Measurements from ENCODE around the gene UQCR11. TPM values are rescaled to one million over a fixed set of nuclear protein-coding genes. Genes with fewer than 3 reads are reported as not detected.

Gene UQCR11
- total and polyA plus RNA-seq, 2 of the 4 experiments (the other 2 are of a cell fraction): 29.2 to 177 TPM

DNA sequence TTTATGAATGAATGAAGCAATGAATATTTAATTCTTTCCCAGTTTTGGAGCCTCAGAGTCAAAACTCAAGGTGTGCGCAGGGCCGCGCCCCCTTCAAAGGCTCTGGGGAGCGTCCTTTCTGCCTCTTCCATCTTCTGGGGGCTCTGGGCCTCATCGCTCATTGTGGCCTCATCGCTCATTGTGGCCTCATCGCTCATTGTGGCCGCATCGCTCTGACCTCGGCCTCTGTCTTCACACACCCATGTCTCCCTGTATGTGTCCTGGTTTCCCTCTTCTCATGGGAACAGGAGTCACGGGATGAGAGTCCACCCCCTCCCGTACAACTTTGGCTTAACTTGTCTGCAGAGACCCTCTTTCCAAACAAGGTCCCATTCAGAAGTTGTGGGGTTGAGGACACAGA is 33.9 kb downstream of the UQCR11 start:
- no peak overlapping the region for H3K9ac ChIP-seq (ENCODE audit: low read depth, low read length)
- BruUV-seq (replicated peaks): no TSS peak
- H3K4me3 ChIP-seq (ENCODE audit: insufficient read depth, low read depth, low read length): no peak overlapping the region
- no peaks in the 10 kb centered on the region for H3K9me3 ChIP-seq (ENCODE audit: control insufficient read depth, insufficient read depth, low read length)
- H4K8ac ChIP-seq (ENCODE audit: low read depth in 2 of 2, low read length in 2 of 2): no peak overlapping the region
- H3K4ac ChIP-seq (ENCODE audit: low read depth, low read length): no peak overlapping the region
- H3K56ac ChIP-seq (ENCODE audit: extremely low read depth, insufficient read depth, low read length): no peak overlapping the region
- ATAC-seq (ENCODE audit: low read depth) (no peak), DNase-seq (no peak)
- no peak overlapping the region for H2BK5ac ChIP-seq (ENCODE audit: low read depth, low read length, poor library complexity, severe bottlenecking)
- H3K4me2 ChIP-seq (ENCODE audit: low read depth, low read length): no peak overlapping the region
- no peak overlapping the region for H2BK120ac ChIP-seq (ENCODE audit: low read depth, low read length)
- TF ChIP-seq SMC3 (IDR thresholded peaks at IDR 0.05; ENCODE audit: low read depth, low read length): no peak
- no peak for TF ChIP-seq CHD1 (IDR thresholded peaks at IDR 0.05; ENCODE audit: low read depth, low read length)
- TF ChIP-seq, protein P1, sequence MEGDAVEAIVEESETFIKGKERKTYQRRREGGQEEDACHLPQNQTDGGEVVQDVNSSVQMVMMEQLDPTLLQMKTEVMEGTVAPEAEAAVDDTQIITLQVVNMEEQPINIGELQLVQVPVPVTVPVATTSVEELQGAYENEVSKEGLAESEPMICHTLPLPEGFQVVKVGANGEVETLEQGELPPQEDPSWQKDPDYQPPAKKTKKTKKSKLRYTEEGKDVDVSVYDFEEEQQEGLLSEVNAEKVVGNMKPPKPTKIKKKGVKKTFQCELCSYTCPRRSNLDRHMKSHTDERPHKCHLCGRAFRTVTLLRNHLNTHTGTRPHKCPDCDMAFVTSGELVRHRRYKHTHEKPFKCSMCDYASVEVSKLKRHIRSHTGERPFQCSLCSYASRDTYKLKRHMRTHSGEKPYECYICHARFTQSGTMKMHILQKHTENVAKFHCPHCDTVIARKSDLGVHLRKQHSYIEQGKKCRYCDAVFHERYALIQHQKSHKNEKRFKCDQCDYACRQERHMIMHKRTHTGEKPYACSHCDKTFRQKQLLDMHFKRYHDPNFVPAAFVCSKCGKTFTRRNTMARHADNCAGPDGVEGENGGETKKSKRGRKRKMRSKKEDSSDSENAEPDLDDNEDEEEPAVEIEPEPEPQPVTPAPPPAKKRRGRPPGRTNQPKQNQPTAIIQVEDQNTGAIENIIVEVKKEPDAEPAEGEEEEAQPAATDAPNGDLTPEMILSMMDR (conservative IDR thresholded peaks at IDR 0.05; ENCODE audit: low read depth, low read length): no peak
- no peak for TF ChIP-seq RAD21 (IDR thresholded peaks at IDR 0.05; ENCODE audit: low read length)
- TF ChIP-seq BHLHE40 (IDR thresholded peaks at IDR 0.05; ENCODE audit: low read depth, low read length): no peak
- no peak for TF ChIP-seq MAZ (IDR thresholded peaks at IDR 0.05; ENCODE audit: borderline replicate concordance, low read depth, low read length)
- no peak for TF ChIP-seq MAFK (IDR thresholded peaks at IDR 0.05; ENCODE audit: low read depth, low read length)
- H2AFZ ChIP-seq (replicated peaks; ENCODE audit: low read length, poor library complexity): peak overlapping the region; percentile 21
- no peaks in the 10 kb centered on the region; a peak in 1 of 4 replicates for H3K79me1 ChIP-seq (ENCODE audit: low read depth in 1 of 2, low read length in 2 of 2)
- peaks cover 10% of the 10 kb centered on the region for H4K20me1 ChIP-seq (ENCODE audit: insufficient read depth, low read length)
- peaks cover 3% of the 10 kb centered on the region; the same call in 1 of the 2 replicates for H3K36me3 ChIP-seq (ENCODE audit: control insufficient read depth, insufficient read depth, low read length)
- H3K9me1 ChIP-seq (ENCODE audit: insufficient read depth, low read length): no peaks in the 10 kb centered on the region
- H3K4me1 ChIP-seq (ENCODE audit: control insufficient read depth, insufficient read depth, low read length): peaks cover 2% of the 10 kb centered on the region; the same call in 1 of the 2 replicates
- no peak overlapping the region for H2BK20ac ChIP-seq (ENCODE audit: low read depth, low read length)
- H2AK5ac ChIP-seq (ENCODE audit: low read depth, low read length): no peak overlapping the region
- no peak overlapping the region for H4K5ac ChIP-seq (ENCODE audit: low read depth, low read length)
- no peak overlapping the region for H3K27ac ChIP-seq (ENCODE audit: insufficient read depth, low read length)
- in situ Hi-C loops (cut with MboI; ENCODE audit: low sequenced_read_pairs): no loop called here
- WGBS, 2 experiments (ENCODE audit: extremely low coverage in 2 of 2, insufficient read length in 1 of 2): 100% methylated on average over 5 of the region's 12 CpGs; no CpG with 5 or more reads in 1 of the 2 experiments
- H2BK15ac ChIP-seq (ENCODE audit: low read depth, low read length): no peak overlapping the region
- no peaks in the 10 kb centered on the region; the same call in 1 of the 2 replicates for H3K27me3 ChIP-seq (ENCODE audit: control insufficient read depth, insufficient read depth, low read length)
- dilution Hi-C loops (cut with HindIII; ENCODE audit: low sequenced_read_pairs, unreplicated experiment): no loop called here
- CTCF ChIA-PET: no interaction called here
- no peak overlapping the region for H4K91ac ChIP-seq (ENCODE audit: insufficient read depth, low read depth, low read length)
- no peak overlapping the region for H2AK9ac ChIP-seq (replicated peaks; ENCODE audit: low read depth, low read length, poor library complexity)
- intact Hi-C loops (cut with micrococcal nuclease): no loop called here
- POLR2A ChIA-PET (ENCODE audit: unreplicated experiment): no interaction called here
- no peak overlapping the region for H3K23ac ChIP-seq (ENCODE audit: low read depth, low read length)
- no peak overlapping the region for H3K14ac ChIP-seq (replicated peaks; ENCODE audit: low read depth, low read length)
- no peak overlapping the region for H3K18ac ChIP-seq (ENCODE audit: low read depth, low read length)

All from IMR-90 (cell line).